GM12865 (cell line): ENCODE data around the gene ITSN1.

Experiments used
- DNase-seq: peaks from one replicate; pipeline ENCODE4 v3.0.0; 2010; ENCODE audit warnings: low read depth
- H3K4me3 ChIP-seq: 2 replicates; pipeline ENCODE4 v1.5.1; 2011; ENCODE audit warnings: mild to moderate bottlenecking, low read depth, low read length, control low read depth
- CTCF ChIP-seq: IDR thresholded peaks from 2 replicates; pipeline ENCODE4 v1.5.1; 2011; ENCODE audit warnings: low read length, control low read depth, low read depth, inconsistent platforms; ENCODE audit not compliant: insufficient read depth; ENCODE audit errors: missing control alignments

The ITSN1 gene

GRCh38 chr21:33874161-33874560, 231.9 kb downstream of the ITSN1 start:
- no peak for DNase-seq
- H3K4me3 ChIP-seq: no peak overlapping the region
- TF ChIP-seq CTCF: no peak

GRCh38 chr21:33875026-33875695, 232.9 kb downstream of the ITSN1 start:
- no peak overlapping the region for H3K4me3 ChIP-seq
- no peak for TF ChIP-seq CTCF
- no peak for DNase-seq

- no peak for DNase-seq
- H3K4me3 ChIP-seq: no peak overlapping the region
- no peak for TF ChIP-seq CTCF
These were observed 236.5 kb downstream of the ITSN1 start for GRCh38 chr21:33878824-33879223.

- no peak for DNase-seq
- no peak overlapping the region for H3K4me3 ChIP-seq
- TF ChIP-seq CTCF: no peak
These were observed 238.3 kb downstream of the ITSN1 start for GRCh38 chr21:33880626-33881025.

- TF ChIP-seq CTCF: no peak
- no peak for DNase-seq
- H3K4me3 ChIP-seq: no peak overlapping the region
These were observed 239.6 kb downstream of the ITSN1 start for GRCh38 chr21:33881689-33882440.

- no peak for TF ChIP-seq CTCF
- no peak for DNase-seq
- H3K4me3 ChIP-seq: no peak overlapping the region
These were observed 240.8 kb downstream of the ITSN1 start for GRCh38 chr21:33883118-33883517.
